Stimulated activated CD8-positive, alpha-beta memory T cell treated with anti-CD3 and anti-CD28 coated beads, Interleukin-4, amount 100 ng/mL, for 4 hours (primary cell): ENCODE data around the gene ZNF598.
A peak's percentile ranks its signal among the peaks of the same experiment; 100 is the strongest.

ENCODE experiments used
- DNase-seq, 2 donors: peaks; one replicate each; pipeline ENCODE4 v3.0.0-alpha.2; 2020; ENCODE audit warnings: low read depth in 2 of 2, low spot score in 1 of 2

Gene ZNF598

DNA sequence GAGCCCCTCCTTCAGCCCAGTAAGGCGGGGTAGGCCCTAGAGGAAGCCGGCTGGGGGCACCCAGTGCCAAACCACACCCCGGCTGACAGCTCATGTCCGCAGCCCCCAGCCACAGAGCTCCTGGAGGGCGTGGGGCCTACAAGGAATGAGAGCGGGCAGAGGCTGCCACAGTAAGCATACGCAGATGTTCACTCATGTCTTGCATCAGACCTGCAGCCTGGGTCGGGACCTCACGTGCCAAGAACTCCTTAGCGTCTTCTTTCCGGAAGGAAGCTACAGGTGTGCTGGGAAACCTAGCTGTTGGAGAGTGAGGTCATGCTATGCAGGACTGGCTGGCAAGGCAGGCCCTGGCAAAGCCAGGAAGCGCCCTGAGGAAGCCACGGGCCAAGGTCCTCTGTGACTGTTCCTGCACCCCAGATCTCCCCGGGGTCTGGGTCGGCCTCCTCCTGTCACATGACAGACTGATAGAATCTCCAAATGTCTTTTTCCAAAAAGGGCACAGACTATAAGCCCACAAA, 1.6 kb downstream of the ZNF598 start:
- no peak for DNase-seq

DNA sequence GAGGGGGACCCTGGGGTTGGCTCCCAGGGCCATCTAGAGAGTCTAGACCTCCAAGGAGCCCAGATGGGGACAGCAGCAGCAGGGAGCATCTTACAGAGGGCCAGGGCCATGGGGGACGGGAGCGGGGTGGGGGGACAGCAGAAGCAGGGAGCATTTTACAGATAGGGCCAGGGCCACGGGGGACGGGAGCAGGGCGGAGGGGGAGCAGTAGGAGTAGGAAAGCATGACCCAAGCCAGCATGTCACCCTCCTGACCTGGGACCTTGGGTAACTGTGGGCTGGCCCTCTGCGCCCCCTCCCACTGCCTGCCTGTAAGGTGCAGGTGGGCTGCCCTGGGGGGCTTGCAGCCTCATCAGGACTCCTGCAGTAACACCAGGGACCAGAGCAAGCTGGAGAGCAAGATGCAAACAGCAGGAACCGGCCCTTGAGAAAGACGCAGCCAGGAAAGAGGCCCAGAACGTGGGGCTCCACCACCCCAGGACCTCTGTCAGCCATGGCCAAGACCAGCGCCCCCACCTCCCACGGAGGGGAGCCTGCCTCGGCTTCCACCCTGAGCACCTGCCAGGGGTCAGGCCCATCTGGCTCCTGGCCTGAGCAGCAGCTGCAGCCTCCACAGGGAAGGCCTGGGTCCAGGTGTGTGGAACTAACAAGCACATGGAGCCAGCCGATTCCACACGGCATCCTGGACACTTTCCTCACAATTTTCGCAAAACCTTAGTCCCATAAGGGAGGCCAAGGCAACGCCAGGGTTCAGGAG, 2.4 kb downstream of the ZNF598 start:
- DNase-seq, result no peak

DNA sequence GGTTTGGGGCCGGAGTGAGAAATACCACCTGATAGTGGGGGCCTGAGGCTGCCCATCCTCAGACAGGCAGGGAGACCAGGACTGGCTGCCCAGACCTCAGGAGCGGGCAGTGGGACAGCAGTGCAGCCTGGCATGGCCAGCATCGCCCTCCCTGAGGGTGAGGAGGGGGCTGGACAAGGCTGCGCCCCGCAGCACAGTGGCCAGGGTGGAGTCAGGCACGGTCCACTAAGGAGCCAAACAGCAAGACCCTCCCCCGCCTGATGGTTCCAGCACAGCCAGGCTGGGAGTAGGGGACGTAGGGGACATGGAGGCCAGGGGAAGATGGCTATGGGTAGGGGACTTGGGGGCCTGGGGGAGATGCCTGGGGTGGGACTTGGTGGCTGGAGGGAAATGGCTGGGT, 3.3 kb downstream of the ZNF598 start:
- no peak for DNase-seq

DNA sequence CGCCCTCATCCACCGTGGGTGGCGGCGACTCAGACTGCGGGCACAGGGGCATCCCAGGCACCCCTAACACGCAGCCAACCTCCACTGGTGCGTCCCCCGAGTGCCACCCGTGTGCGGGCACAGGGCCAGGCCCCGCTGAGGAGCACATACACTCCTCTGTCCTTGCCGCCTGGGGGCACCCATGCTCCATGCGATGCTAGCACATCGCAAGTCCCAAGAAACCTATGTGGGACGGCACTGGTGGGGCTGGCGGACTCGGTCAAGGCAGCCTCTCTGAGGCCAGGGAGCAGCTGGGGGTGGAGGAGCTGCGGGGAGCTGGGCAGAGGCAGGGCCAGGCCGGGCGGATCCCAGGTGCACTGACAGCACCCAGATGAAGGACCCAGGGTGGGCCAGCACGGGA, 4.0 kb downstream of the ZNF598 start:
- DNase-seq, result no peak

DNA sequence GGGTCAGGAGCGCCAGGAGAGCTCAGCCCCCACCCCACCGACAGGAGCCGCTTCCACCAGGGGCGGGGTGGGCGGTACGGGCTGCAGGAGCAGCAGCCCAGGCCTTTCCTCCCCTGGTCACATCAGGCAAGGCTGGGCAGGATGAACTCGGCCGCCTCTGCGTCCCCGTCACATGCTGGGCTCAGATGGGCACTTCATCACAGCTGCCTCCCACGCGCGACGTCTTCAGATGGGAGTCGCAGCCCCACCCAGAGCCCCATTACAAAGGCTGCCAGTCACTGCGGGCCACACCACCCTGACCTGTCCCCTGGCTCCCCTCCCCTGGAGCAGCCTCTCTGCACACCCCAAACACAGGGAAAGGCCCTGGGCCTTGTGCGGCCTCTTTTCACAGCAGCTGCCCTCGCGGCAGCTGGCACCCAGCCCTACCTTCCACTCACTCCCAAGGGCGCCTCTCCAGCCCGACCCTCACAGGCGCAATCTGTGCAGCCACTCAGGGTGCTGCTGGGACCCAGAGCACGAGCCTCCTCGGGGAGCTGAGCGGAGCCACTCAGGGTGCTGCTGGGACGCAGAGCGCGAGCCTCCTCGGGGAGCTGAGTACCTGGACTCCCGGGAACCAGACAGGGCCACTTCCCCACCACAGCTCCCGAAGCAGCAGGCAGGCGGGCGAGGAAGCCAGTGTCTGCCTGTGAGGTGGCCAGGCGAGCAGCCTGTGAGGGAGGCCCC, 4.7 kb downstream of the ZNF598 start:
- no peak for DNase-seq

DNA sequence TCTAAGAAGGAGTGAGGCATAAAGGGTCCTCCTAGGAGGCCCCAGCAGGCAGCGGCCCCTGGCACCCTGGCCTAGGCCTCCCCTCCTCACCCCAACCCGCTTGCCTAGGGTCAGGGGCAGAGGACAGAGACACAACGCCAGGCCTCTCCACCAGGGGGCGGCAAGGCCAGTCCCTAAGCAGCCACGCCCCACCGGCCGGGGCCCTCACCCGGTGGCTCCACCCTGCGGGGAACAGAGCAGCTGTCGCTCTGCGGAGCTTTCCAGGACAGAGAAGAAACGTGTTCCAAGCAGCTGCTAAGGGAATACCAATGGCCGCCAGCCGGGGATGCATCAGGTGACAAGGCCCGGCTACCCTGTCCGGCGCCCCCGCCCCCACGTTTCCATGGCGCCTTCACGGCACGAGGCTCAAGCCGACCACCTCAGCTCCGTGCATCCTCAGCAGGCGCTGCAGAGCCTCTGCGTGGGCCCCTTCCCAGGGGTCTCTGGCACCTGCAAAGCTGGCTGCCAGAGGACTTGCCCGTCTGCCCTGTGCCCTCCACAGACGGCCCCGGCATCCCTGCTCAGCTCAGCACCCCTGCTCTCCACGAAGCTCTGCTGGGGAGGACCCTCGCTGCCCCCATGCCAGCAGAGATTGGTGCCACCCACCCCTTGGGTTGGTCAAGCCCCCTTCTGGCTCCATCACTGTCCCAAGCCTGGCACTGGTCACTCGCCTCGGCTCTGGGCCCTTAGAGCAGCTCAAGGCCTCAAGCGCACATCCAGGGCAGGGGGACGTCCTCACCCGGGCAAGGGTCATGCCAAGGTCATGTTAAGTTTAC, 5.6 kb downstream of the ZNF598 start:
- DNase-seq, result peak; percentile 62 to 65

DNA sequence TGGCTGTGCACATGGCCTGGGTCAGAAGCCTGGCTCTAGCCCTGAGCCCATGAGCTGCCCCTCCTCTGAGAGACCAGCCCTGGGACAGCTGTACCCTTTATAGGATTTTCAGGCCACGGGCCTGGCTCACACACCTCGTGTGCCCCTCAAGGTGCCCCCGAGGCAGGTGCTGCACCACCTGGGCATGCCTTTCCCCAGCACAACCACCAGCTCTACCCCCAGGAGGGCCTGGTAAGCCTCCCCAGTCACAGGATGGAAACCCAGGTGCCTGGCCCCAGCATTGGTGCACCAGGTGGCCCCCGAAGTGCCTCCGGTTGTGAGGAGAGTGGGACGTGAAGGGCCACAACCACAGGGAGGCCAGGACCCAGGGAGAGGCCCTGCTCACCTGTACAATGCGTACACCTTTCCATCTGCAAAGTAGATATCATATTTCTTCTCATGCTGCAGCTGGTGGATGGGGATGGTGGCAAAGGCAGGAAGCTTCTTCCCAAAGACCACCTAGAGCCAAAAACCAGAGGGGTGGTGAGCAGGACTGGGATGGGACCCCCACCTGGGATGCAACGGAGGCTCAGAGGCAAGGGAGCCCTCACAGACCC, 6.3 kb downstream of the ZNF598 start:
- no peak for DNase-seq

DNA sequence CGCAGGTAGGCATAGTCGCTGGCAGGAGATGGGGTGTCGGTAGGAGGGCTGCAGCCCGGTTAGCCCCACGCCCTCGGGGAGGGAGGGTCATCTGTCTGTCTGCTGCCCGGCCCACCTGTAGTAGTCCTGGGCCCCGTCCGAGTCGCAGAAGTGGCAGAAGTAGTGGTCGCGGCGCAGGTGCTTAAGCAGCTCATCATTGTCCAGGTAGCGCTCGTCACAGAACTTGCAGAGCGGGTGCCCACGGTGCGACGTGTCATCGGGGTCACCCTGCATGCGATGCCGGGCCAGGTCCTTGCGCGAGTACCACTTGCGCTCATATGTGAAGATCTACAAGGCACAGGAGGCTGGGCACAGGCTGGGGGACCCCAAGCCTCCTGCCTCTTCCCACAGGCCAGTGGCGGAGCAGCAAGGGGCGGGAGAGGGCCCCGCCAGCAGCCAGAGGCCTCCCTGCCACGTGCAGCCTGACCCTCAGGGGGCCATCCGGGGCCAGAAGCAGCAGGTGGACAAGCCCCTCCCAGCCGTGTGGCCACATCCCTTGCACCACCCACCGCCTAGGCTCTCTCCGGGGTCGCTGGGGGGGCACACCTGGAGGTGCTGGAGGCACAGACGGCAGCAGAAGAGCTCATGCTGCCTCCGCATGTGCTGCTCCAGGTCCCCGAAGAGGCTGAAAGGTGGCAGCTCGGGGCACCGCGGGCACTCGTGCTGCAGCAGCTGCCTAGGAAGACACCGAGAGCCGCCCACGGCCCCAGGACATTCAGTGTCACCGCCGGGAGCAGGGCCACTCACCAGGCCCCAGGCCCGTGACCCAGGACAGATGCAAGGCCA, 7.0 kb downstream of the ZNF598 start:
- no peak for DNase-seq

DNA sequence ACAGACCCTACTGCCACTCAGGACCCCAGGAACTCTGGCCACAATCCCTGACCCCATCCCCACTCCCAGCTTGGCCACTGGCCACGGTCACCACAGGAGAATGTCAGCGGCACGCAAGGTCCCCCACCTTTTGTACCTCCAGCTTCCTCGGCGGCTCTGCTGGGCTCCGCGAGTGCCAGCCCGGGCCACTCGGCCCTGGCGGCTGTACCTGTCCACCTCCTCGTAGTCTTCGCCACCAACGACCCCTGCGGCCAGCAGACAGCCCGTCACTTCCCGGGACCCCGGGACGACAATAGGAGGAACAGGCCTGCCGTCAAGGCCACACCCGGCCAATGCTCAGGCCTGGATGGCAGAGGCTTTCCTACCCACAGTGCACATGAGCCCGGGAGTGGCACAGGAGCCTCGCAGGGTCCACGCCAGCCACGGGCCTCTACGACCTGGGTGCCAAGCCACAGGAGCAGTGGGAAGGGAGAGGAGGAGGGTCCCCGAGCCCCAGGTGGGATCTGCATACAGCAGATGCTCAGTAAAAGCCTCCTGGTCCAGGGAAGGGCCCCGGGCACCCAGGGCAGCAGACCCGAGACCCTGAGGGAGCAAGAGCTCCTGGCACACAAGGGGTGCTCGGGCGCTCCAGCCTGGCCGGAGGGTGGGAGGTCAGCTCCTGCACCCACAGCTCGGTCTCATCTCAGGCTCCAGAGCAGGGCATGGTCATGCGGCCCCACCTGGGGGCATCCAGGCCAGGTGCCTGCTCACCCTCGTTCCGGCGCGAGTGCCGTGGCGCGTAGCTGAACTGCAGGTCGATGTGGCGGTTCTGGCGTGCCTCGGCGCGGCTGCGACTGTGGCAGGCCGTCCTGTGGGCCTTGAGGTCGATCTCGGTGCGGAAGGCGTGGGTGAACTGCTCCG, 7.9 kb downstream of the ZNF598 start:
- DNase-seq, result no peak

DNA sequence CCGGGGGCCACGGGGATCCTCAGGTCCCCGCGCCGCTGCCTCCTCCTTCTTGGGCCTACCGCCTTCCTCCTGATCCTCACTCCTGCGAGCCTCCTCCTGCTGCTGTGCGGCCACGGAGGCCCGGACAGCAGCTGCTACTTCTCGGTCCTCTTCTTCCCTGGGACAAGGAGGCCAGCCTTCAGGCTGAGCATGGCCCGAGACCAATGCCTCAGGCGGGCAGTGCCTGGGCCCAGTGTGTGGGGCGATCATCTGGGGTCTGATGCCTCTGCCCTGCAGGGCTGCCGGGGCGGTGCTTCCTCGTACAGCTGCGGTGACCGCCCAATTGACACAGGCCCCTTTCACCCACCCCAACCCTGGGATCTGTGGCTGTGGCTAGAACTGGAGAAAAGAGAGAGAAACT, 8.6 kb downstream of the ZNF598 start:
- DNase-seq, result no peak

DNA sequence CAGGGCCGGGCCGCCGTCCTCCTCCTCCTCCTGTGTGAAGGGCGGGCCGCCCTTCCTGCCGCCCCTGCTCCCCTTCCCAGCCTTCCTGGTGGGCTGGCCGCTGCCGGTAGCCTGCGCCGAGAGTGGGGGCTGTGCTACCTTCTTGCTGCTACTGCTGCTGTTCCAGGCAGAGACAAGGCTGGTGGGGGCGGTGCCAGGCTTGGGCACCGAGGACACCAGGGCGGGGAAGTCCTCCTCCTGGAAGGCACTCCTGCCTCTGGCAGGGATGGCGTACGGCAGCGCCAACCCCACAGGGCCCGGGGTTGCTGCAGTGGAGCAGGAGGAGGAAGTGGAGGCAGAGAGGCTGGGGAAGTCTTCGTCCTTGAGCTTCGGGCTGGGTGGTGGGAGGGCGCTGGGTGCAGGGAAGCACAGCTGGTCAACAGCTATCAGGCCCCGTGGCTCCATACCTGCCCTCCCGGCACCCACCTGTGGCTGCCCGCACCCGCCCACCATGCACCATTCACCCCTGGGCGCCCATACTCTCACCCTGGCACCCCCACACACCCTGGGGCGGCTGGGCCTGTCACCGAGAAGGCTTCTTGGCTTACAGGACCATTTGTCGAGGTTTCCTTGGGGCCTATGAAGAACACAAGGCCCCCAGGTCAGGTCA, 9.6 kb downstream of the ZNF598 start:
- no peak for DNase-seq

DNA sequence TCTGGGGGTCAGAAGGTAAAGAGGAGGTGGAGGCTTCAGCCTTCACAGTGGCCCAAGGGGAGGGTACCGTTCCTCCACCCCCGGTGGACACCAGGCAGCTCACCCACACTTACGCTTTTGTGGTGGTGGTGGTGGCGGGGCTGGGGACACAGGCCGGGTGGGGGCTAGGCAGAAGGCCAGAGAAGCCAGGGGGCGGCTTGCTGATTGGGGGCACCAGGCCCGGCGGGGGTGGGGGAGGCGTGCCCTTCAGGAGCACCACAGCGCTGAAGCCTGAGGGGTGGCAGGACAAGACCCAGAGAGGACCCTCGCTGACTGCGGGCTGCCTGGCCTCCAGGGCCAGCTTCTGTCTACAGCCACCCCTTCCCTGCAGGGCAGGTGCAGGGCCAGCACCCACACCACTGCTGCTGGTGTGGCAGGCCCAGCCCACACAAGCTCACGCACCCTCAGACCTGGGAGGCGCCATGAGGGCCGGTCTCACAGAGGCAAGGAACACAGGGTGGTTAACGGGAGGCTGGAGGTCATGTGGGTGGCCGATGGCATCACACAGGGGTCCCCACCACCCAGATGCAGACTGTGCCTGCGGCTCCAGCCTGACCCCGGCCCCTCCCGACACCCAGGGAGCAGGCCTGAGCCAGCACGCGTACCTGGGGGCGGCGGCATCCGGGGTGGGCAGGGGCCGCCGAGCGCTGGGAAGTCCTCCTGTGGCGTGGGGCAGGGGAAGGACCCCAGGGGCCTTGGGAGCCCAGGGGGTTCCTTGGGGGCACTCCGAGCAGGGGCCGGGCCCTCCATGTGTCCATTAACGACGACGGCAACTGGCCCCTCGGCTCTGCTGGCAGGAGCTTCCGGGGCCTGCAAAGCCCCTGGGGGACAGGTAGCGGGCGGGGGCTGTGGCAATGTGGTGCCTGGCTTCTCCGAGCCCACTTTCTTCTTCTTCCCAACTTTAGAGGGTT, 10.5 kb downstream of the ZNF598 start:
- no peak for DNase-seq

DNA sequence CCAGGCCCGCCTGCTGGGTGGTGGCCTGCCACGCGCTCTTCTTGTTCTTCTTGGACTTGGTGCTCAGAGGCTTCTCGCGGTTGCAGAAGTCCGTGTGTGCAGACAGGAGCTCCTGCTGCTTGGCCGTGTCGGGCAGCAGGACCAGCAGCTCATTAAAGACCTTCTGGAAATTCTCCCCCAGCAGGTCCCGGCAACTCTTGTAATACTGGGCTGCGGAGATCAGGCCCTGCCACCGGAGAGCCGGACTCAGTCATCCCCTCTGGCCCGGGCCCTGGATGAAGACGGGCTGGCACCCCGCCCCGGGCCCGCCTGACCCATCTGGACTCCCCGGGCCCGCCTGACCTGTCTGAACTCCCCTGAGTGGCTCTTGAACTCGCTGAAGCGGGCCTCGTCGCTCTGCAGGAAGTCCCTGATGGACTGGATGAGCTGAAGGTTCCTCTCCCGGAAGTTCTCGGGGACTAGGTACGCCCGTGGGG, 11.2 kb downstream of the ZNF598 start:
- no peak for DNase-seq

DNA sequence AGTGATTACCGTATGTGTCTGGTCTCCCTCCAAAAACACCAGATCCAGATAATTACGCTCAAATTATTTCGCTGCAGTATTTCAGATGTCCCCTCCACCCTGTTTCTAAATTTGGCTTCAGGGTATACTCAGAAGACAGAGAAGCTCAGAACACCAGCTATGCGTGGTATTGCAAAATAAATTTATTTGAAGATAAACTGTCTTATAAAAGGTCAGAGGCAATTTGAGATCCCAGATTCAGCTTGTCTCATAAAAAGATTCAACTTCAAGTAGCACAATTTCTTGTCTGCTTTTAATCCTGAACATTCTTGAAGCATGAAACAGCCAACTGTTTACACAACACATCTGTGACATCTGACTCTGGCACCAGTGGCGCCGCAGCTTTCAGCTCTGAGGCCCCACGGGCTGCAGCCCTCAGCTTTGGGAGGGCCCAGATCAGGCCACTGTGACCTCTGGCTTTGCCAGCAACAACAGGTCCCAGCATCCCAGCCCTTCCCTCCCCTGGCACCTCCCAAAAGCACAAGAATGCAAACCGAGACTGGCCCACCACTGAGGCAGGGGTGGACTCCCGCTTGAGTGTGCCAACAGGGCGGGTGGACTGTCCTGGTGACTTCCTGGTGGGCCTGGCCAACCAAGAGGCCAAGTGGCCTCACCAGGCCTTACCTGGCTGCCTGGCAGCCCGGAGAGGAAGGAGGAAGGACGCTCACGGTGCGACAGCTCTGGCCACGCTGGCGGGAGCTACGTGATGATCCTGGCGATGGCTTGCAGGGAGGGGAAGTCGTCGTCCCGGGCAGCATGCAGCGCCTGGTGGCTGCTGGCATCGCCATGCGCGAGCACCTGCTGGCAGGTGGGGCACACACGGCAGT, 11.9 kb downstream of the ZNF598 start:
- DNase-seq, result no peak

DNA sequence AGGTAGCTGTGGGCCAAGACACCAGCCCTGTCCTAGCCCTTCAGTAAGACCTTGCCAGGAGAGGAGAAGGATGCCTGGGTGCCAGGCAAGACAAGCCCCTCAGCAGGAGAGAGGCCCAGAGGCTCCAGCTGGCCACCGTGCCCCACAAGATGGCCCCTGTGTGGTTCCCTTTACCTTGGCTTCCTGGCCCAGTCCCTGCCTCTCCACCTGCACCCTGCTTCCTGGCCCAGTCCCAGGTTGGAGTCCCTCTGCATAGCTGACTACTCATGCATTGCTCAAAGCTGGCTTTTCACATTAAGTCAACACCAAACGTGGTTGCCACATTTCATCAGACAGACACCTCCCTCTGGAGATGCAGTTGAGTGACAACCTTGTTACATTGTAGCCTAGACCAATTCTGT, 15.9 kb downstream of the ZNF598 start:
- DNase-seq, result no peak

DNA sequence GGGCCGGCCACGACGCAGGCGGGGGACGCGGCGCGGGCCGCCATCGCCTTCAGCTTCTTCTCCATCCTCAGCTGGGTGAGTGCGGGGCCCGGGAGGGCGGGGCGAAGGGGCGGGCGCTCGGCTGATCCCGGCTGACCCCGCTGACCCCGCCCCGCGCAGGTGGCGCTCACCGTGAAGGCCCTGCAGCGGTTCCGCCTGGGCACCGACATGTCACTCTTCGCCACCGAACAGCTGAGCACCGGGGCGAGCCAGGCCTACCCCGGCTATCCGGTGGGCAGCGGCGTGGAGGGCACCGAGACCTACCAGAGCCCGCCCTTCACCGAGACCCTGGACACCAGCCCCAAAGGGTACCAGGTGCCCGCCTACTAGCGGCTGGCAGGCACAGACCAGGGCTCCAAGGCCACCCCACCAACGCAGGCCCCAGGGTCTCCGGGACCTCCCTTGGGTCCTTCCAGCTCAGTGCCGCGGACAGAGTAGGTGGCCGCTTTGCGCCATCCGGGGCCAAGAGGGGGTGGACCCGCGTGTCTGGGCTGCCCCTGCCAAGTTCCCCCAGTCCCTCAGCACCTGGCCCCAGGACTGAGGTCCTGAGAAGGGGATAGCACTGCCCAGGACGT, 16.8 kb downstream of the ZNF598 start:
- DNase-seq, result no peak
